HG03175 (cell line): Measurements from ENCODE around the gene NET1.
"Not testable (repeated sequence)": the region's sequence is repeated elsewhere in the genome, so short reads cannot be mapped to it uniquely, and the experiment has no call there.

ENCODE experiments used
- ATAC-seq: cut with Tn5 transposase; IDR thresholded peaks from one replicate; pipeline ENCODE4 v1.9.1; 2021; ENCODE audit warnings: mild to moderate bottlenecking, moderate library complexity; ENCODE audit not compliant: unreplicated experiment

The NET1 gene, protein sequence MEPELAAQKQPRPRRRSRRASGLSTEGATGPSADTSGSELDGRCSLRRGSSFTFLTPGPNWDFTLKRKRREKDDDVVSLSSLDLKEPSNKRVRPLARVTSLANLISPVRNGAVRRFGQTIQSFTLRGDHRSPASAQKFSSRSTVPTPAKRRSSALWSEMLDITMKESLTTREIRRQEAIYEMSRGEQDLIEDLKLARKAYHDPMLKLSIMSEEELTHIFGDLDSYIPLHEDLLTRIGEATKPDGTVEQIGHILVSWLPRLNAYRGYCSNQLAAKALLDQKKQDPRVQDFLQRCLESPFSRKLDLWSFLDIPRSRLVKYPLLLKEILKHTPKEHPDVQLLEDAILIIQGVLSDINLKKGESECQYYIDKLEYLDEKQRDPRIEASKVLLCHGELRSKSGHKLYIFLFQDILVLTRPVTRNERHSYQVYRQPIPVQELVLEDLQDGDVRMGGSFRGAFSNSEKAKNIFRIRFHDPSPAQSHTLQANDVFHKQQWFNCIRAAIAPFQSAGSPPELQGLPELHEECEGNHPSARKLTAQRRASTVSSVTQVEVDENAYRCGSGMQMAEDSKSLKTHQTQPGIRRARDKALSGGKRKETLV

DNA sequence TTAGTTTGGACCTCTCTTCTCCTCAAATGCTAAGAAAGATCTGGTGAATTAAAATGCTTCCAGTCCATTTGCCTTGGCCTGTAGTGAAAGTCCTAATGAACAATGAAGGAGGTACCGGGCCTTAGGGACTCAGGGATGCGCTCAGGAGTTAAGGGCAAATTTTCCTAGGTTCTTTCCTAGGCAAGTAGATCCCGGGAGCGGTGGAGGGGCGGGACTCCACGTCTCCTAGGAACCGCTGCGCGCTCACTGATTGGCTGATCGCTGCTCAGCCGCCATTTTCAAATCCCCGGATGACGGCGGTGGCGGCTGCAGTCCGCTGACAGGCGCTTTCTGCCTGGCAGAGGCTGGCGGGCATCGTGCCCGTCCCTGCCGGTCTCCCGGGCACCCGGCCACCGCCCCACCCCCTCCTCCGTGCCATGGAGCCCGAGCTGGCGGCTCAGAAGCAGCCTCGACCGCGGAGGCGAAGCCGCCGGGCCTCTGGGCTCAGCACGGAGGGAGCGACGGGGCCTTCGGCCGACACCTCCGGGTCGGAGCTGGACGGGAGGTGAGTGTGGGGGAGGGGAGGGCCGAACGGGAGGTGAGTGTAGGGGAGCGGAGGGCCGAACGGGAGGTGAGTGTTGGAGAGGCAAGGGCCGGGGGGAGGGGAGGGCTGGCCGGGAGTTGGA is at the start of gene NET1:
Gene NET1 (plus strand): TSS at position 281 of the 665 bp plus-strand sequence. CDS start 136 bp downstream, at position 417.
- ATAC-seq, result peak; percentile 95

DNA sequence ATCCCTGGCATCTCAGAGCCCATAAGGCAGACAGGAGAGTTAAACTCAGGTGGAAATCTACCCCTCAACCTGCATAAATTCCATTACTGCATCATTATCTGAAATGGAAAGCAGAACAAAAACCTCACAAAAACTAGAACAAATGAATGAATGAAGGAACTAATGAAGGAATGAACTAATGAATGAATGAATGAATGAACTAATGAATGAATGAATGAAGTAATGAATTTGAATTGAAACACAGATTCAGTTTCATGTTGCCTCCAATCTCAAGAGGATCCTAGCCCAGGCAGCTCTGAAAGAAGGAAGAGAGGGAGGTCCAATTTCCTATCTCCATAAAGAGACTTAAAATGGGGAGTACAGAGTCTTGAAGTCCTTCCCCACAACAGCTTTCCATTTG is 49.5 kb upstream of the NET1 start:
- no peak for ATAC-seq

DNA sequence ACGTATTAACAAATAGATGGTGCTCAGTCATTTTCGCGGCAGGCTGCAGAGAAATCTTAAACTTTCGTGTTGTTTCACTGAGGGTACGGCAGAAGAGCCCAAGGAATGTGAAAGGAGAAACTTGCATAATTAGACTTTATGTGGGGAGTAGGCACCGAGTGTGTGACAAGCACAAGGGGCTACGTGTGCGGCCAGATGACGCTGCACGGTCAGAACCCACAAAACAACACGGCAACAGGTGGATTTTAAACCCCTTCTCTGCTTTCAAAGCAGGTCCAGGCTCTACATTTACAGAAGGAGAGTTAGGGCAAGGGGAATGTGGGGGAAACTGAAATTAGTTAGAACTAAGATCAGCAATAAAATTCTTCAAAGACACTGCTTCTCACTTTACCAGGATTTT is 48.0 kb upstream of the NET1 start:
- no peak for ATAC-seq

DNA sequence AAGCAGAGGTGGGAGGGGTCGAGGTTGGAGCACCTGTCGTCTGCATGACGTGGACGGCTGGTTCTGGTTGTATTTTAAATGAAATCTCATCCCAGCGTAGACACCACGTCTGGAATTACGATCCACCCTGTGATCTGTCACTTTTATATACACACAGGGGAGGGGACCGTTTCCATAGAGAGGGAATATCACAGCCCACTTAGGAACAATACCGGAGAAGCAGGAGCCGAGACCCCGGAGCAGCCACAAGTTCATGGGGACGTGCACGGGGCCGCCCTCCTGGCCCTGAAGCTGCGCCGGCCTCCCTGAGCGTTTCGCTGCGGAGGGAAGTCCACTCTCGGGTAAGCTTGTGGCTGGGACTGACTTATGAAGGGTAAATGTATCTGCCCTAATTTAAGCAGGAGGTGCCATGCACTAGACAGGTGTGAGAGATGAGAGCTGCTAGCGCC is 47.4 kb upstream of the NET1 start, which contains the start of gene UCN3:
Gene UCN3 (plus strand): TSS at position 77 of the 449 bp plus-strand sequence. CDS start 8,755 bp downstream, outside the sequence.
- ATAC-seq, result no peak

DNA sequence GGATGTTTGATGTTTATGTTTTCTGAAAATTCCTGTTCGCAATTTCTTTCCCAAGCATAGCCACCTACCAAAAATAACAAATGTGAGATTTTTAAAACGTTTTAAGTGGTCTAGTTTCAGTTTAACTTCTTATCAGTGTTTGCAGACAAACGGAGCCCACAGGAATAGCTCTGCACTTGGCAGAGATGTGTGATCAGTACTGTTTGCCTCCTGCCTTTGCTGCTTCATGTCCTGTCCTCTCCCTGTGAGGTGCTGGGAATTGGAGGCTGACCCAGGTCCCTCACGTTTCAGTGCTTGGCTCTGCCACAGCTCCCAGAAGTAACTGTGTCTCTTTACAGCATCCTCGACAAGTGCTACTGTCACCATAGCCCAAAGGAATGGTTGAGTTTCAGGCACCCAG is 46.4 kb upstream of the NET1 start:
- ATAC-seq, result no peak

DNA sequence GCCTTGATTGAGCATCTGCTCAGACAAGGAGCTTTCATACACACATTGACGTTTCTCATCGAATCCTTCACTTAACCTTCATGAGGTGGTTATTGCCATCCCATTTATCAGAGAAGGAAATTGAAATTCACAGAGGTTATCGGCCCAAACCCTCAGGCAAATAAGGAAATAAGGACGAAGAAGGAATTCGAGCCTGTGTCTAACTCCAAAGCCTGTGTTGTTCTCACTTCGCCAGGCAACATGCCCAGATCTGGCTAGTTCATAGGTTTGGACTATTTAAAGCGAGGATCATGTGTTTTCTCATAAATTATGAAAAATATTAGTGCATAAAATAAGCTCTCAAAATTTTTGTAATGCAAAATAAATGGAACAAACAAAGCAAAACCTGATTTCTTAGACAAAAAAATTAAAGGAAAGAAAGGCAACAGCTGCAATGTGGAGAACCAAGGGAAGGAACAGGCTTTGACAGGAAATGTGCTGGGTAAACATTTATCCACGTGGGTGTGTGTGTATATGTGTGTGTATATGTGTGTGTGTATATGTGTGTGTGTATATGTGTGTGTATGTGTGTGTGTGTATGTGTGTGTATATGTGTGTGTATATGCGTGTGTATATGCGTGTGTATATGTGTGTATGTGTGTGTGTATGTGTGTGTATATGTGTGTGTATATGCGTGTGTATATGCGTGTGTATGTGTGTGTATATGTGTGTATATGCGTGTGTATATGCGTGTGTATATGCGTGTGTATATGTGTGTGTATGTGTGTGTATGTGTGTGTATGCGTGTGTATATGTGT is 42.8 kb upstream of the NET1 start:
- no peak for ATAC-seq

DNA sequence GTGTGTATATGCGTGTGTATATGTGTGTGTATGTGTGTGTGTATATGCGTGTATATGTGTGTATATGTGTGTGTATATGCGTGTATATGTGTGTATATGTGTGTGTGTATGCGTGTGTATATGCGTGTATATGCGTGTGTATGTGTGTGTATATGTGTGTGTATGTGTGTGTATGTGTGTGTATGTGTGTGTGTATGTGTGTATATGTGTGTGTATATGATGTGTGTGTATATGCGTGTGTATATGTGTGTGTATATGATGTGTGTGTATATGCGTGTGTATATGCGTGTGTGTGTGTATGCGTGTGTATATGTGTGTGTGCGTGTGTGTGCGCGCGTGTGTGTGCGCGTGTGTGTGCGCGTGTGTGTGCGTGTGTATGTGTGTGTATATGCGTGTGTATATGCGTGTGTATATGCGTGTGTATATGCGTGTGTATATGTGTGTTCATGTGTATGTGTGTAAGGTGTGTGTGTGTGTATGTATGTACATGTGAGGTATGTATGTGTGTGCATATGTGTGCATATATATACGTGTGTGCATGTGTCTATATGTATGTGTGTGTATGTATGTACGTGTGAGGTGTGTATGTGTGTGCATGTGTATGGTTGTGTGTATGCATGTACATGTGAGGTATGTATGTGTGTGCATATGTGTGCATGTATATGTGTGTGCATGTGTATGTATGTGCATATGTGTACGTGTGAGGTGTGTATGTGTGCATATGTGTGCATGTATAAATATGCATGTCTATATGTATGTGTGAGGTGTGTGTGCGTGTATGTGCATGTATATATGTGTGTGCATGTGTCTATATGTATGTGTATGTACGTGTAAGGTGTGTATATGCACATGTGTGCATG is 41.6 kb upstream of the NET1 start:
- no peak for ATAC-seq

DNA sequence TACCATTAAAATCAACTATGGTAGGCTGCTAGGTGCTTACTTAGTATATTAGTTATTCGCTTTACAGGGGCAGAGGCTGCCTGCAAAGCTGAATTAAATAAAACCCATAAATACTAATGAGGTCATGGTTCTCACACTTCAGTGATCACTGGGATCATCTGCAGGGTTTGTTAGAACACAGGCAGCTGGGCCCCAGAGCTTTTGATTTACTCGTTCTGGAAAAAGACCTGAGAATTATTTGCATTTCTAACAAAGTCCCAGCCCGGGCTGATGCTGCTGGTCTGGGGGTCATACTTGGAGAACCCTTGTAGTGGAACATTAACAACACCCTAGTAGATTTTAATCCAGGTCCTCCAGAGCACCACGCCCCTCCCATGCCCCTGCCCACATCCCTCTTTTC is 39.0 kb upstream of the NET1 start:
- ATAC-seq, result no peak

DNA sequence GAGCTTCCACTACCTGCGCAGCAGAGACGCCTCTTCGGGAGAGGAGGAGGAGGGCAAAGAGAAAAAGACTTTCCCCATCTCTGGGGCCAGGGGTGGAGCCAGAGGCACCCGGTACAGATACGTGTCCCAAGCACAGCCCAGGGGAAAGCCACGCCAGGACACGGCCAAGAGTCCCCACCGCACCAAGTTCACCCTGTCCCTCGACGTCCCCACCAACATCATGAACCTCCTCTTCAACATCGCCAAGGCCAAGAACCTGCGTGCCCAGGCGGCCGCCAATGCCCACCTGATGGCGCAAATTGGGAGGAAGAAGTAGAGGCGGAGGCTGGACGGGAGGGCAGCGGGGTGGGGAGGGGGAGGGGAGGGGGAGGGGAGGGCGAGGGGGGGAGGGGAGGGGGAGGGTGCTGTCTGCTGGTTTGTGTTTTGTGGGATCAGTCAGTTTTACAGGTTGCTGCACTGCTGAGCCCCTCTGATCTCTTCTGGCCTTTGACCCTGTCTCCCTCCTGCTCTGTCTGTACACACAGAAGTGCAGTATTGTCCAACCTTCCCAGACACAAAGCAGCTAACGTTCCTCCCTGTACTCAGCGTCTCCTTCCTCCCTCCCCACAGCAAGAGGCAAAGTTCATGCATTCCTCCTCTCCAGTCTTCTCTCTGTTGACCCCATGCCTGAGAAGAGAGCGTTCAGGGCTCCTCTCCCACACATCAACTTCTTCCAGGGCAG is 38.3 kb upstream of the NET1 start:
- no peak for ATAC-seq

DNA sequence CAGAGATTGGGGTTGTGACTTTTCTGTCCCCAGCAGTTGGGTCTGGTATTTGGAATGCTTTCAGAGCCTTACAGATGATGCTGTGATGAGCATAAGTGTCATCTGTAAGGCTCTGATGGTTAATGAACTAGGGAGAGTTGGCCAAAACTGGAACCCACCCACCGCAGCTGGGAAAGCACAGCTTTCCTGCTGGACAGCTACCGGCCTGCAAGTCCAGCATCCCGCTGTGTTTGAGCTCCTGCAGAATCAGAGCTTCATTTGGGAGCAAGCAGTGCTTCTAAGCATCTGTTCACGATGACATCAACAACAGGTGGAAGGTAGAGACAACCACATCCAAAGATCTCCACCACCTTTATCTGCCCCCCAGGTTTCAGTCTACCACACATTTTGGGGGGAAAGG is 35.9 kb upstream of the NET1 start:
- no peak for ATAC-seq

DNA sequence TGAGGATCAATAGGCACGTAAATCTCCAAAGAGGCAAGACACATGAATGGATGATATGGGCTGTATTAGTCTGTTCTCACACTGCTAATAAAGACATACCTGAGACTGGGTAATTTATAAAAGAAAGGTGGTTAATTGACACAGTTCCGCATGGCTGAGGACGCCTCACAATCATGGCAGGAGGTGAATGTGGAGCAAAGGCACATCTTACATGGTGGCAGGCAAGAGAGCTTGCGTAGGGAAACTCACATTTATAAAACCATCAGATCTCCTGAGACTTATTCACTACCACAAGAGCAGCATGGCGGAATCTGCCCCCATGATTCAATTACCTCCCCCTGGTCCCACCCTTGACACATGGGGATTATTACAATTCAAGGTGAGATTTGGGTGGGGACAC is 33.2 kb upstream of the NET1 start:
- ATAC-seq, result not testable (repeated sequence)

DNA sequence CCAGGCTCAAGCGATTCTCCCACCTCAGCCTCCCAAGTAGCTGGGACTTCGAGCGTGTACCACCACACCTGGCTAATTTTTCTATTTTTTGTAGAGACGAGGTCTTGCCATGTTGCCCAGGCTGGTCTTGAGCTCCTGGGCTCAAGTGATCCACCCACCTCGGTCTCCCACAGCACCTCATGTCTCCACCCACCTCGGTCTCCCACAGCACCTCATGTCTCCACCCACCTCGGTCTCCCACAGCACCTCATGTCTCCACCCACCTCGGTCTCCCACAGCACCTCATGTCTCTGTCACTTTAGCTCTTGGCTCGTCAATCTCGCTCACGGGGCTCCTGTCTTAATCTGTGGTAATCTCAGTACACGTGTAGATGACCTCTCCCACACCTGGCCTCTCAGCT is 32.0 kb upstream of the NET1 start:
- ATAC-seq, result not testable (repeated sequence)

DNA sequence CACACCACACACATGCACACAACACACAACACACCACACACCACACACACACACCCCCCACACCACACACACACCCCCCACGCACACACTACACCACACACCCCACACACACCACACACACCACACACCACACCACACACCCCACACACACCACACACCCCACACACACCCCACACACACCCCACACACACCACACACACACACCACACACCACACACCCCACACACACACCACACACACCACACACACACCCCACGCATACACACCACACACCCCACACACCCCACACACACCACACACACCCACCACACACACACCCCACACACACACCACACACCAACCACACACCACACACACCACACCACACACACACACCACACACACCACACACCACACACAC is 31.2 kb upstream of the NET1 start:
- no peak for ATAC-seq

DNA sequence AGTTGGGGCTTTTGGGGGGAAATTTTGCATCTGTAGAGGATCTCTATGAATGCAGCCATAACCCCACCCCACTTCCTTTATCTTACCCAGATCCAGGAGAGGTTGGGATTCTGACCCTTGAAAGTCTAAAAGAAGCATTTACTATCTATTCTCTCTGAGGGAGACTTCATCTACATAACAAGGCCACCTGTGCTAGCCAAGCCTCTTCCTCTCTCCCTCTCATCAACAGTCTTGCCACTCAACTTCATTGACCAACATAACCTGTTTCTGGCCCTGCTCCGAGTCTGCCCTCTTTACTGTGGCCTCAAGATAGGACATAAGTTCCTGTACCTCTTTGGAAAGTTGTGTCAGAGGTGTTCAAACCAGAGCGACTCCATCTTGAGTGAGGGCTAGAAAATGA is 27.1 kb upstream of the NET1 start:
- ATAC-seq, result no peak

DNA sequence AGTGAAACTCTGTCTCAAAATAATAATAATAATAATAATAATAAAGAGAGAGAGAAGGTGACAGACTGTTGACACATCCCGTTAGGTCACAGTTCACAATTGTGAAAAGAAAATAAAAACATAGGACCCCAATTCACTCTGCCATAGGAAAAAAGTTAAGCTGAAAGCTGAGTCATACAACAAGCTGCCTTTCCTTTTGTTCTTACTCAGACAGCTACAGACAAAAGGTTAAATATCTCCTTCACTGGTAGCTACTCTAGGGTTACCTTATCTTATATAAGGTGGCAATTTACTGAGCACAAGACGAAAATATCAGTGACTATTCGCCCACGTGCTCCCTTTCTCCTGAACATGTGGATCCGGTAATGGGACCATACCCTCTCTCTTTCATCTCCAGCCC is 25.2 kb upstream of the NET1 start:
- no peak for ATAC-seq

DNA sequence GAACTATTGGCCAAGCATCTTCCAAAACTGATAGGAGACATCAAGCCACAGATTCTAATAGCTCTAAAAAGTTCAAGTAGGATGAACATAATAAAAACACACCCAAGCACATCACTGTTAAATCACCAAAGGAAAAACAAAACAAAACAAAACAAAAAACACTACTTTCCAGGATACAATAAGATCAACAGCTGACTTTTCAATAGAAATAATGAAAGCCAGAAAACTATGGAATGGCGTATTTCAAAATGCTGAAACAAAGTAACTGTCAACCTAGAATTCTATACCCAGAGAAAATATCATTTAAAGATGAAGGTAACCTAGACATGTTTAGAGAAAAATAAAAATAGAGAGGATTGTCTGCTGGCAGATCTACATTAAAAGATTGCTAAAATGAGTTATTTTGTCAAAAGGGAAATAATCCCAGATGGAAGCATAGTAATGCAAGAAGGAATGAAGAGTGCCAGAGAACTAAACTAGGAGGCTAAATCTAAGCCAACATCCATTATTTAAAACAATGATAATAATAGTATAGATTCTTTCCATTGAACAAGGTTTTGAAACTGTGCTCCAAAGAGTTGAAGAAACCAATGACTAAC is 21.7 kb upstream of the NET1 start:
- no peak for ATAC-seq

DNA sequence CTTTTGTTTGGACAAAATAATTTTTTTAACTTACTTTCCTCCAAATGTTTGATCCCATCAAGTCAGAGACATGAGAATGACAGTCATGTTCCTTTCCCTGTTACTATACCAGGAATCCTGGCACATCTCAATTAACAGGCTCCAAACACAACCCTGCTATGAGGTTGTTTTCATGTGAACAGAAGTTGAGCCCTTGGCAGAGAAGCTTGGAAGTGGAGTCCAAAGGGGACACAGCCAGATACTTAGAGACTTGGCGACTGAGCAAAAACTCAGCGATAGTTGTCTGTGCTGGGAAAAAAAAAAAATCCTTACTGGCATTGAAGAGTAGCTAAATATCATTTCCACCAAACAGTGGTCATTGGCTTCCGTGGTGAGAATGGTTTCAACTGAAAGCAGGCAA is 20.6 kb upstream of the NET1 start:
- no peak for ATAC-seq

DNA sequence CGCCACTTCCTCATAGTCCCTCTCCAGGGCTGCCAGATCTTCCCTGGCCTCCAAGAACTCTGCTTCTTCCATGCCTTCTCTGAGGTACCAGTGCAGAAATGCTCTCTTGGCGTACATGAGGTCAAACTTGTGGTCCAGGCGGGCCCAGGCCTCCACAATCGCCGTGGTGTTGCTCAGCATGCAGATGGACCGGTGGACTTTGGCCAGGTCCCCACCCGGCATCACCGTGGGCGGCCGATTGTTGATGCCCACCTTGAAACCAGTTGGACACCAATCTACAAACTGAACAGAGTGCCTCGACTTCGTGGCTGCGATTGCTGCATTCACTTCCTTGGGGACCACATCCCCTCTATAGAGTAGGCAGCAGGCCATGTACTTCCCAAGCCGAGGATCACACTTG is 18.8 kb upstream of the NET1 start:
- ATAC-seq, result no peak

DNA sequence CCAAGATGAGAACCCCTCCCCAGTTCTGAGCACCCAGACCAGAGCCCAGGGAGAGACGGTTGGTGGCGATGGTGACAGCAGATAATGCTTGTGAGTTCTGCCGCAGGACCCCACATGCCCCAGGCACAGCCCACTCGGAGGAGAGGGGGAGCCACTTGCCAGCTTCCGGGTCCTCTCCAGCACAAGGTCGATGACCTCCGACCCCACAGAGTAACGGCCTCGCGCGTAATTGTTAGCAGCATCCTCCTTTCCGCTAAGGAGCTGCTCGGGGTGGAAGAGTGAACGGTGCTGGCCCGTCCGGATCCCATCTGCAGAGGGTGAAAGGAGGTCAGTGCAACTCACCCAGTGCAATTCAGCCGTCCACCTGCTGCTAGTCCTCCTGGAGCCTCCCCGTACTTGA is 17.2 kb upstream of the NET1 start:
- ATAC-seq, result no peak
